Measurements from ENCODE around the gene MANSC4. TPM values are rescaled to one million over a fixed set of nuclear protein-coding genes. Genes with fewer than 3 reads are reported as not detected.

Gene MANSC4
- polyA plus RNA-seq, 6 donors from 2014 or later: not detected

DNA sequence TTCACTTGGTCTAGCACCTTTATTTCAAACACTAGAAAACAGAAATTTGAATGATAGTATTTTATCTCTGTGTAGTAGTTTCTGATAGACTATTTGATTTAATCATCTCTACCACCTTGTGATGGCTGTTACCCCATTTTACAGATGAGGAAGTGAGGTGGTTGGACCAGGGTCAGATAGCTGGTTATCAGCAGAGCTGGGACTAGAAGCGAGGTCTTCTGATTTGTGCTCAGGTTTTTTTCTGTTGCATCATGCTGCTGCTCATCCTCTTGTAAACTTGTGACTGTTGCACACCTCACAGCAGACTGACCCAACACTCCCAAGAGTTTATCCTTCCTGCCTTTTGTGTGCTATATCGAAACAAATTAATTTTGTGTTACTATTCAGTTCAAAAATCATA lies 10.1 kb upstream of the MANSC4 start:
- Mint-ChIP-seq H3K4me3 (no peak overlapping the region), H3K4me1 (peaks cover 0 to 9% (median 4%) of the 10 kb centered on the region in 3 donors), H3K27ac (no peak overlapping the region), H3K9me3 (no peaks in the 10 kb centered on the region), H3K27me3 (no peaks in the 10 kb centered on the region), H3K36me3 (peaks cover 16 to 20% of the 10 kb centered on the region in 2 donors)
- ATAC-seq (ENCODE audit: low read depth in 2 of 2): no peak
- no peak for DNase-seq

DNA sequence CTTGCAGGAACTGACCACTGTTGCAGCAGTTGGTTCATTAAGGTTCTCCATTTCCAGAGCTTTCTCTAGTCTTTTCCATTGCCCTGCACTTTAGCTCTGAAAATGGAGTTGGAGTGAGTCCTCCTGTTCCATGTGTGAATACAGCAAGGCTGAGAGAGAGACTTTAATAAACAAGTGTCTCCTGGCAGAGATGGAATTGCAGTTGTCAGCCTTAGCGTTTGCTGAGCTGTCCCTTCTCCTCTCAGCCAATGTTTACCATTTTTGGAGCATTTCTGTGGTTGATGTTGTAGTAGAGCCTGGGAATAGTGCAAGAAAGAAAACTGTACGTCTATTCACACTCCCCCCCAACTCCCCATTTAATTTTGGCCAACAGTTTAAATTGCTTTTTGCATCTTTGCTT lies 7.5 kb upstream of the MANSC4 start:
- Mint-ChIP-seq H3K4me1 (peaks cover 3 to 17% (median 7%) of the 10 kb centered on the region in 3 donors), H3K27ac (no peak overlapping the region), H3K9me3 (no peaks in the 10 kb centered on the region), H3K27me3 (no peaks in the 10 kb centered on the region), H3K4me3 (no peak overlapping the region), H3K36me3 (peaks cover 9 to 15% of the 10 kb centered on the region in 2 donors)
- no peak for ATAC-seq (ENCODE audit: low read depth in 2 of 2)
- DNase-seq: no peak

DNA sequence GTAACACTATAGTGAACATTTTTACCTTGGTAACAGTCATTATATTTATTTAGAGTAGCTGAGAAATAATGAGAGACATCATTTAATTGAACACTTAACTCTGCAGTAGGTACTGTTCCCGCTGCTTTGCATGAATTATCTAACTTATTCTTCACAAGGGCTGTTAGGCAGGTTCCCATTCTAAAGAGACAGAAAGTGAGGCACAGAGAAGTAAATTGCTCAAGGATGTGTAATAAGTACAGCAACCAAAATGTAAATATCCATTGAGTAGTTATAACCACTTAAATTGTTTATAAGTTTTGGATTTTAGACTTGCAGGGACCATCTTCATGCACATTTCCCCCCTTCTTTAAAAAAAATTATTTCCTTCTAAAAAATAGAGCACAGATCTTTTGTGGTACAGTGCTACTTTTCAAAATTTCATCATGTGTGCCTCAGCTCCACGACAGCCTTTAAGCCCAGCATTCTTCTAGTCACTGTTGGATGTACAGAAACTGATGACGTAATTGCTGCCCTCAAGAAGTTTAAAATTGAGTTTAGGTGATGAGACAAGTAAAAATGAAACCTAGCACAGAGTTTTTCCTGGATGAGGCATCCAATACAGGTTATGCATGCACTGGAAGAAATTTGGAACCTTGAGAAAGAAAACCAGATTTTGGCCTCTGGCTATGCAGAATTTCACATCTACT lies 6.0 kb upstream of the MANSC4 start:
- H3K4me1 Mint-ChIP-seq: peaks cover 10 to 27% (median 18%) of the 10 kb centered on the region in 3 donors
- peaks cover 0 to 3% of the 10 kb centered on the region in 2 donors for H3K36me3 Mint-ChIP-seq
- H3K4me3 Mint-ChIP-seq: no peak overlapping the region
- H3K9me3 Mint-ChIP-seq: no peaks in the 10 kb centered on the region
- H3K27ac Mint-ChIP-seq: peak overlapping the region in 1 of 6 donors; percentile 36
- DNase-seq (no peak), ATAC-seq (ENCODE audit: low read depth in 2 of 2) (no peak)
- no peaks in the 10 kb centered on the region for H3K27me3 Mint-ChIP-seq

DNA sequence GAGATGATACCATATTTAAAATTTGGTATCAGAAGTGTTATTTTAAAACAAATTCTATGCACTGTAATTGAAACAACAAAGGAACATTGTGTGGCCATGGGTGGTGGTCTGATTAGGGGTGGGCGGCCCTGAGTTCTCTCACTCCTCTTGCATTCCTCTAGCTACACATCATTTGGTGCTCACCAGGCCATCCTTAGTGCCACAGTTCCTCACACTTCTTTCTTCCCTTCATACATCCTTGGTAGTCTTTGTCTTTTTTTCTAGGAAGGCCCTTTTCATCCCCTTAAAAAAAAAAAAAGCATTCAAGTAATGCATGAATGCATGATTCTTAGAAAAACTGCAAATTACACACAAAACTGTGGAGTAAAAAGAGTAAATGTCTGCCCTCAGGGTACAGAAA lies 2.4 kb upstream of the MANSC4 start:
- H3K4me1 Mint-ChIP-seq: peaks cover 15 to 37% (median 26%) of the 10 kb centered on the region in 3 donors
- H3K36me3 Mint-ChIP-seq: no peaks in the 10 kb centered on the region
- H3K27me3 Mint-ChIP-seq: no peaks in the 10 kb centered on the region
- peak overlapping the region in 5 of 8 donors; percentile 10 to 79 (median 16) for H3K4me3 Mint-ChIP-seq
- ATAC-seq (ENCODE audit: low read depth in 2 of 2): no peak
- no peak overlapping the region for H3K27ac Mint-ChIP-seq
- no peaks in the 10 kb centered on the region for H3K9me3 Mint-ChIP-seq
- no peak for DNase-seq

DNA sequence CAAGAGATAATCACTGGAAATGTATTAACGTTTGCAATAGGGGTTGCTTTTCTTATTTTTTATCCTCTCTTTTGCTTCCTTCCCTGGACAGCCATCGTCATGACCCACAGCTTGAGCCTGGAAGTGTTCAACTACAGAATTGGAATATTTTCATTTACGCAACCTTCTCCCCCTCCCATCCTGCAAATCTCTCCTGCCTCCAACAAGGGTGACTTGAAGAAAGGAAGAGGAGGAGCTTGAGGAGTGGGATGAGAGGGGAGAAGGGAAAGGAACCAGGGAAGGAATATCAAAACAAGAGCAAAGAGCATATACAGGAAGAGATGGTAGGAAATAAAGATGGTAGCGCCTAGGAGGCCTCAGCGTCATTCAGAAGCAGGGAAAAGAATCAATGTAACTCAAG lies 1.6 kb upstream of the MANSC4 start:
- DNase-seq (no peak), ATAC-seq (ENCODE audit: low read depth in 2 of 2) (no peak)
- Mint-ChIP-seq H3K27ac (no peak overlapping the region), H3K4me1 (peaks cover 15 to 37% (median 26%) of the 10 kb centered on the region in 3 donors), H3K36me3 (no peaks in the 10 kb centered on the region), H3K27me3 (no peaks in the 10 kb centered on the region), H3K9me3 (no peaks in the 10 kb centered on the region), H3K4me3 (peak overlapping the region; percentile 79 to 92 (median 84))

DNA sequence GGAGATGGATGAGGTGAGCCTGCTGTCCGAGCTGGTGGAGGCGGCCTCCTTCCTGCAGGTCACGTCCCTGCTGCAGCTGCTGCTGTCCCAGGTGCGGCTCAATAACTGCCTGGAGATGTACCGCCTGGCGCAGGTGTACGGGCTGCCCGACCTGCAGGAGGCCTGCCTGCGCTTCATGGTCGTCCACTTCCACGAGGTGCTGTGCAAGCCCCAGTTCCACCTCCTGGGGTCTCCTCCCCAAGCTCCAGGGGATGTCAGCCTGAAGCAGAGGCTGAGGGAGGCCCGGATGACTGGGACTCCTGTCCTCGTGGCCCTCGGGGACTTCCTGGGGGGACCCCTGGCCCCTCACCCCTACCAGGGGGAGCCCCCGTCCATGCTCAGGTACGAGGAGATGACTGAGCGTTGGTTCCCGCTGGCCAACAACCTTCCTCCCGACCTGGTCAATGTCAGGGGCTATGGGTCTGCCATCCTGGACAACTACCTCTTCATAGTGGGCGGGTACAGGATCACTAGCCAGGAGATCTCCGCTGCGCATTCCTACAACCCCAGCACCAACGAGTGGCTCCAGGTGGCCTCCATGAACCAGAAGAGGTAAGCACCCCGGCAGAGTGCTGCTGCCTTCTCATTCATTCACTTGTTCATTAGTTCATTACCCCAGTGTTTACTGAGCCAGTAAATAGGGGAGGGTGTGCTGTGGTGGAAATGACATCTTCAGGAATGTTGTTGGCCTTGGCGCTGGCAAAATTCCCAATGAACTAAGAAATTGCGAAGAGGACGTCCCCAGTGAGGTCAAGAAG lies 774 bp upstream of the MANSC4 start:
- Mint-ChIP-seq H3K4me3 (peak overlapping the region; percentile 79 to 92 (median 85)), H3K27ac (peak overlapping the region in 4 of 6 donors; percentile 43 to 65 (median 54)), H3K27me3 (no peaks in the 10 kb centered on the region), H3K9me3 (no peaks in the 10 kb centered on the region), H3K36me3 (no peaks in the 10 kb centered on the region), H3K4me1 (peaks cover 15 to 34% (median 22%) of the 10 kb centered on the region in 3 donors)
- ATAC-seq (ENCODE audit: low read depth in 2 of 2) (peak; percentile 16 to 17), DNase-seq (no peak)

DNA sequence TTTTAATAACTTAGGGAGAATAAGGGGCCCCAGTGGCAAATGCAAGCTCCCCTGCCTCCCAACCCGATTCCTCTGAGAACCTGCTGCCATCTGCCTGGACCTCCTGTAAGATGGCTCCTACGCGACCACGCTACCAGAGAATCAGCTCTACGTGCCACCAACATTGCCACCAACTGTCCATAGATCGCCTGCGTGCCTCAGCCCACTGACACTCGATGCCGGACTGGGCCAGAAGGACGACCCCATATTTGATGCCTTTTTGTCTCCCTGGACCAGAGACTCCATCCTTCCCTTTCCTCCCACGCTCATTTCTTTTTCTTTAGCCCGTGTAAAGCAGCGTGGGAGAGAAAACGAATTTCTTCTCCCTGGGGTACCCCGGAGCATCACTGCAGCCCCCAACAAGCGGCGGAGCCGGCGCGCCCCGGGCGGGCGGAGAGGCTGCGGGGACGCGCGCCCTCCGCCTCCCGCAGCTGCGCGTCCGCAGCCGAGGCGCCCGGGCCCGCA lies 568 bp downstream of the MANSC4 start:
- Mint-ChIP-seq H3K27ac (peak overlapping the region in 5 of 6 donors; percentile 37 to 80 (median 64)), H3K36me3 (no peaks in the 10 kb centered on the region), H3K4me1 (peaks cover 15 to 23% (median 22%) of the 10 kb centered on the region in 3 donors), H3K9me3 (no peaks in the 10 kb centered on the region), H3K27me3 (no peaks in the 10 kb centered on the region), H3K4me3 (peak overlapping the region; percentile 84 to 94 (median 88))
- ATAC-seq (ENCODE audit: low read depth in 2 of 2): peak; percentile 32 to 49
- no peak for DNase-seq

DNA sequence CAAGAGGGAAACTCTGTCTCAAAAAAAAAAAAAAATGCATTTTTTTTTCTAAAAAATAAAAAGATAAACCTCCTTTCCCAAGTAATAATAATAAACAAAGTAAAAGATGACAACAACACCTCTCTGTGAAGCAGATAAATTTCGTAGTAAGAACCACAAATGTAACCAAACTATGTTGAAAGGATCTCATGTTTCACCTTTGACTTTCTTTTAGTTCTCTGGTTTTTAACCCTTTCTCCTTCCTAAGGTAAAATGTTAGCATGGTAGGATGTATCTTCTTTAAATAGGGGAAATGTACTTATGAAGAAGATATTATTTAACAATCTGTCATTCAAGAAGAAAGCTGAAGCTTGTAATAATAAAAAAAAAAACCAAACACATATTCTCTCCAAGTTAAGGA lies 1.8 kb downstream of the MANSC4 start:
- no peaks in the 10 kb centered on the region for H3K9me3 Mint-ChIP-seq
- H3K4me3 Mint-ChIP-seq: peak overlapping the region in 5 of 8 donors; percentile 23 to 94 (median 86)
- H3K27me3 Mint-ChIP-seq: no peaks in the 10 kb centered on the region

DNA sequence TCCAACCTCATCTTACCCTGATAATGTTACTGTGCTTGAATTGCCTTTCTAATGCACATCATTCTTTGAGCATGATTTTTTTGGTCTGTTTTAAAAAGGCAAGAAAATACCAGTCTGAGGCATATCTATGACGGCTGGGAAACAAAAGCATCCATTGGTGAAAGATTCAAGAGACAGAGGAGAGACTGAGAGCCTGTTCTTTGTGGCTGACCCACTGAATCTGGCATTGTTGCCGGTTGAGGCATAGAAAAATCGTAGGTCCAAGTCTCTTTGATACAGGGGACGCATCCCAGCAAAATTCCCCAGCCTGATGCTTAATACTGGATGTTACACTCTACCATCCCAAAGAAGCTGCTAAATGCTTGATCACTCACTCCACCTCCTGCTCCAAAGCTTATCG lies 2.9 kb downstream of the MANSC4 start:
- no peak for DNase-seq
- H3K27me3 Mint-ChIP-seq: no peaks in the 10 kb centered on the region
- H3K27ac Mint-ChIP-seq: peak overlapping the region in 1 of 6 donors; percentile 45
- H3K4me1 Mint-ChIP-seq: peaks cover 12 to 20% (median 16%) of the 10 kb centered on the region in 3 donors
- no peak for ATAC-seq (ENCODE audit: low read depth in 2 of 2)
- H3K4me3 Mint-ChIP-seq: peak overlapping the region in 1 of 8 donors; percentile 73
- no peaks in the 10 kb centered on the region for H3K36me3 Mint-ChIP-seq
- no peaks in the 10 kb centered on the region for H3K9me3 Mint-ChIP-seq

More for the DNA sequence above, 1.8 kb downstream of the MANSC4 start:
- Mint-ChIP-seq H3K4me1 (peaks cover 12 to 21% (median 20%) of the 10 kb centered on the region in 3 donors), H3K36me3 (no peaks in the 10 kb centered on the region), H3K27ac (peak overlapping the region in 1 of 6 donors; percentile 52)
- DNase-seq (no peak), ATAC-seq (ENCODE audit: low read depth in 2 of 2) (no peak)

DNA sequence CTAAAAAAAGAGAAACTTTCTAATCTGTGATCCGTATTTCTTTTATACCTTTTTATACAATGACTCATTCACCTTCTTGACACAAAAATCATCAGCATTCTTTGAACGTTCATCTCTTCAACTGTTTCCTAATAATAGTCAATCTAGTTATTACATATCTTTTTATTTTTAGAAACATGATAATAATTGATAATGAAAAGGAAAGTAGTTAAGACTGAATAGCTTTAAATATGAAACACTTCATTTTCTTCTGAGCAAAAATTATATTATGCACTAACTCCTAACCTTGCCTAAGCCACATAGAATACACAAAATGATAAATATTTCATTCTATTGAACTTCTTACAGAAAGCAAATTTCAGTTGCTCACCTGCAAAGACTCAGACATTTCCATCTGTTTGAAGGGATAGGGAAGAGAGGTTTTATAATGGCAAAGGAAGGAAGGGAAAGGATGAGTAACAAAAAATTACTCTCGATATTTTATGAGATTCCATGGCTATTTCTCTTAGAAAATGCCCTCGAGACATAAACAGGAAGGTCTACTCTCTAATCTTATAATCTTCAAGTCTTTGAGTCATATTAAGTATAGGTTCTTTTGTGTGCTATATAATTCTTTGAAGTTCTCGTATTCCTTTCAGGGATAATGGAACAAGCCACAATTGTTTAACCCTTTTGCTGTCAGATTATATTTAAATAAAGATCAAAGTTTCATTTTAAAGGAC lies 7.5 kb downstream of the MANSC4 start:
- DNase-seq (no peak), ATAC-seq (ENCODE audit: low read depth in 2 of 2) (no peak)
- Mint-ChIP-seq H3K27ac (no peak overlapping the region), H3K9me3 (no peaks in the 10 kb centered on the region), H3K27me3 (no peaks in the 10 kb centered on the region), H3K4me3 (no peak overlapping the region), H3K4me1 (no peaks in the 10 kb centered on the region), H3K36me3 (no peaks in the 10 kb centered on the region)

DNA sequence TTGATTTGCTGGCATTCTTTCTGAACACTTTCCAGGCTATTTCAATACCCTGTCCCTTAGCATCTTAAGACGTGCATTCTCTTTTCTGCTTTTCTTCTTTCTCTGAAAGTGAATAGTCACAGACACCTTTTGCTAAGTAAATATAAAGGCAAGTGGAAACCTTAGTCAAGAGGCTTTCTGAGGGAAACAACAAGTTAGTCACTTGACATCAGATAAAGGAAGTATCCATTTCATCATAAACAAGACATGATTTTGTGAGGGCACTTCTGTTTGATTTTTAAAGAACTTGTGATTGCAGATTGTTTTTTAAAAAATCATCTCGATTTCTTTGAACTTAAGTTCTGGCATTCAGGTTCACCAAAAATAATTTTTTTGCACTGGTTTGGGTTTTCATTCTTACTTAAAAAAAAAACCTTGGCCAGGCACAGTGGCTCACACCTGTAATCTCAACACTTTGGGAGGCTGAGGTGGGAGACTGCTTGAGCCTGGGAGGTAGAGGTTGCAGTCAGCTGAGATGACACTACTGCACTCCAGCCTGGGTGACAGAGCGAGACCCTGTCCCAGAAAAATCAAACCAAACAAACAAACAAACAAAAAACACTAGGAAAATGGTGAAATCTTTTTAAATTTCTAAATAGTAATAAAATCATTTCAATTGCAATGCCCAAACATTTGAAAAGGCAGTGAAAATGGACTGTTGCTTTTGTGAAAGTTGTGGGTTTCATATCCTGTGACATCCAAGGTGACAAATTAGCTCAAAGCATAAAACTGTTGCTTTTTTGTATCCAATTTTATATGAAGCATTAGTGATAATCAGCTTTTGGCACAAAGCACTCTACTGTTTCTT lies 8.3 kb downstream of the MANSC4 start:
- Mint-ChIP-seq H3K27me3 (no peaks in the 10 kb centered on the region), H3K4me1 (no peaks in the 10 kb centered on the region), H3K9me3 (no peaks in the 10 kb centered on the region), H3K27ac (no peak overlapping the region), H3K4me3 (no peak overlapping the region), H3K36me3 (no peaks in the 10 kb centered on the region)
- ATAC-seq (ENCODE audit: low read depth in 2 of 2) (no peak), DNase-seq (no peak)

DNA sequence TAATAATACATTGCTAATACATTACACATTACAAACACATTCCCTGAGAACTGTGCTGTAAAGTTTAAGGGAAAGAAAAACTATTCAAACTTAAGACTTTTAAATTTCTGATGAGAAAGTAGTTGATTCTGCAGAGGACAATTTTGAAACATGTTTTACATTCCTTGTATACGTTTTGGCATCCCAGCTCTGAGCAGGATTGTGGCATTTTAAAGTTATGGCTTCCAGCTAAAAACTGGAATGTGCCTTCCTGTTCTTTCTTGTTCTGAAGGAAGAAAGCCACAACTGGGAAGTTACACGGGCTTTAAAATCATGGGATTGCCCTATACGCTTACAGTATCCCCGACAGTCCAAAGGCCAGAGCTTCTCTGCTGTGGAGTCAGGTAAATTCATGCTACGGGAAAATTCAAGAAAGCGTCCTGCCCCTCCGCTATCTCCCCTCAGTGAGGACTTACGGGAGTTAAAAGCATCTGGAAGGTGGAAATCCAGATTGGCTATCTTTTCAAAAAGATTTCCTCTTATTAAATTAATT lies 10.8 kb downstream of the MANSC4 start:
- ATAC-seq (ENCODE audit: low read depth in 2 of 2) (no peak), DNase-seq (no peak)
- no peak overlapping the region for H3K27ac Mint-ChIP-seq
- no peaks in the 10 kb centered on the region for H3K36me3 Mint-ChIP-seq
- no peaks in the 10 kb centered on the region for H3K9me3 Mint-ChIP-seq
- no peak overlapping the region for H3K4me3 Mint-ChIP-seq
- H3K4me1 Mint-ChIP-seq: no peaks in the 10 kb centered on the region
- H3K27me3 Mint-ChIP-seq: no peaks in the 10 kb centered on the region
